ENCODE data around the gene CENPC.

- TF ChIP-seq CTCF (IDR thresholded peaks at IDR 0.05): no peak
- TF ChIP-seq POLR2A (IDR thresholded peaks at IDR 0.05): peak in 3 of 4 donors; percentile 71 to 89 (median 87)
Observed at GRCh38 chr4:67545199-67546003, at the start of gene CENPC.

All from upper lobe of left lung (tissue), 4 donors.